A549 (cell line): ENCODE results near the gene RANBP17. TPM values are rescaled to one million over a fixed set of nuclear protein-coding genes. Genes with fewer than 3 reads are reported as not detected.

Experiments used
- ATAC-seq, 2 experiments: fragments of 200-7000 bp in 1 of 2; fragments of >200 bp in 1 of 2; cut with Nextera tagmentation in 1 of 2; cut with Tn5 transposase in 1 of 2; 3 replicates each; pipeline versions ENCODE4 v1.8.0 to v1.9.1; 2018 to 2020; ENCODE audit warnings: mild to moderate bottlenecking in 1 of 2, moderate library complexity in 1 of 2
- CTCF ChIA-PET: fragments of 300-600 bp; sonication (Branson Sonifier 250); formaldehyde crosslinking; extraction: SDS; loops from one replicate; lab custom pipeline; 2021; ENCODE audit warnings: antibody characterized with exemption, inconsistent platforms; lab: Yijun Ruan, JAX
- POLR2A ChIA-PET: fragments of 350-600 bp; formaldehyde crosslinking; extraction: SDS; loops from one replicate; lab custom pipeline; 2021; ENCODE audit warnings: antibody characterized with exemption, inconsistent platforms; lab: Yijun Ruan, JAX
- DNase-seq, 2 experiments: peaks; one replicate each; pipeline versions ENCODE4 v3.0.0 to v3.0.0-alpha.2; 2011 to 2016; ENCODE audit warnings: low read depth in 1 of 2, low spot score in 1 of 2
- FAIRE-seq: peaks from 2 replicates; lab custom pipeline; 2011; peaks lifted over from hg19 to GRCh38; lab: Jason Lieb, UNC
- H3K27ac ChIP-seq, 2 experiments: fragments of >200 bp; sonication (Bioruptor Twin); formaldehyde crosslinking; 3 replicates each; pipeline ENCODE4 v1.5.1; 2016 to 2017
- H3K4me1 ChIP-seq: fragments of >200 bp; sonication (Bioruptor Twin); formaldehyde crosslinking; 3 replicates; pipeline ENCODE4 v1.6.1; 2016
- H3K4me2 ChIP-seq: fragments of >200 bp; sonication (Bioruptor Twin); formaldehyde crosslinking; 3 replicates; pipeline ENCODE4 v1.6.1; 2016
- H3K4me3 ChIP-seq: fragments of >200 bp; sonication (Bioruptor Twin); formaldehyde crosslinking; 3 replicates; pipeline ENCODE4 v1.5.1; 2016
- H3K9me3 ChIP-seq: fragments of >200 bp; sonication (Bioruptor Twin); formaldehyde crosslinking; 3 replicates; pipeline ENCODE4 v1.6.1; 2016
- CBX2 ChIP-seq: fragments of 200-600 bp; sonication (generic); IDR thresholded peaks from 2 replicates; pipeline ENCODE4 v1.6.1; 2016; ENCODE audit warnings: low read depth, mild to moderate bottlenecking, borderline replicate concordance
- CHD2 ChIP-seq: fragments of 150-350 bp; IDR thresholded peaks from 2 replicates; pipeline ENCODE4 v1.6.1; 2014; ENCODE audit warnings: low read length; ENCODE audit not compliant: partially characterized antibody
- CHD4 ChIP-seq: fragments of 200-600 bp; sonication (generic); IDR thresholded peaks from 2 replicates; pipeline ENCODE4 v1.6.1; 2016; ENCODE audit warnings: antibody characterized with exemption, mild to moderate bottlenecking, borderline replicate concordance
- FOSB ChIP-seq: fragments of 250-450 bp; sonication (Bioruptor Pico); IDR thresholded peaks from 2 replicates; pipeline ENCODE4 v1.5.0; 2020; ENCODE audit warnings: mild to moderate bottlenecking, moderate library complexity
- FOSL2 ChIP-seq, 2 experiments: fragments of 450-650 bp in 1 of 2; fragments of >200 bp in 1 of 2; sonication (Bioruptor Twin) in 1 of 2; formaldehyde crosslinking; IDR thresholded peaks; 2 replicates each; pipeline versions ENCODE4 v1.5.0 to v1.6.1; 2016 to 2020; ENCODE audit warnings: mild to moderate bottlenecking in 1 of 2, moderate library complexity in 1 of 2
- FOXS1 ChIP-seq: fragments of 250-450 bp; sonication (Bioruptor Pico); IDR thresholded peaks from 2 replicates; pipeline ENCODE4 v1.5.0; 2020; ENCODE audit warnings: mild to moderate bottlenecking, moderate library complexity
- HEYL ChIP-seq: fragments of 250-450 bp; sonication (Bioruptor Pico); IDR thresholded peaks from 2 replicates; pipeline ENCODE4 v1.8.0; 2021; ENCODE audit warnings: mild to moderate bottlenecking, moderate library complexity
- JUNB ChIP-seq: fragments of >200 bp; sonication (Bioruptor Twin); formaldehyde crosslinking; IDR thresholded peaks from 2 replicates; pipeline ENCODE4 v1.6.1; 2016
- KDM1A ChIP-seq: fragments of 200-600 bp; sonication (generic); IDR thresholded peaks from 2 replicates; pipeline ENCODE4 v1.6.1; 2016; ENCODE audit warnings: low read depth, mild to moderate bottlenecking
- MAFK ChIP-seq: fragments of 450-650 bp; IDR thresholded peaks from 2 replicates; pipeline ENCODE4 v1.6.1; 2014; ENCODE audit not compliant: partially characterized antibody
- MYC ChIP-seq: IDR thresholded peaks from 2 replicates; pipeline ENCODE4 v1.6.1; 2012; ENCODE audit warnings: mild to moderate bottlenecking, inconsistent platforms, low read length, improper control_type of control experiment, borderline replicate concordance
- NFE2L2 ChIP-seq: fragments of 150-350 bp; conservative IDR thresholded peaks from 2 replicates; pipeline ENCODE4 v1.6.1; 2014; ENCODE audit warnings: low read length
- NR3C1 ChIP-seq: fragments of >200 bp; sonication (Bioruptor Twin); formaldehyde crosslinking; IDR thresholded peaks from 3 replicates; pipeline ENCODE4 v1.6.1; 2017
- PHF8 ChIP-seq: fragments of 200-600 bp; sonication (generic); IDR thresholded peaks from 2 replicates; pipeline ENCODE4 v1.6.1; 2016; ENCODE audit warnings: low read depth, mild to moderate bottlenecking, antibody characterized with exemption, moderate library complexity, borderline replicate concordance
- POLR2A ChIP-seq: IDR thresholded peaks from 2 replicates; pipeline ENCODE4 v1.6.1; 2012; ENCODE audit warnings: mild to moderate bottlenecking, low read length
- RAD21 ChIP-seq, 2 experiments: fragments of >200 bp in 1 of 2; sonication (Bioruptor Twin) in 1 of 2; formaldehyde crosslinking in 1 of 2; IDR thresholded peaks in 1 of 2; conservative IDR thresholded peaks in 1 of 2; 2 replicates in 1 of 2; 3 replicates in 1 of 2; pipeline ENCODE4 v1.6.1; 2012 to 2018; ENCODE audit warnings: inconsistent platforms in 1 of 2
- TFCP2L1 ChIP-seq: fragments of 250-450 bp; sonication (Bioruptor Pico); IDR thresholded peaks from 2 replicates; pipeline ENCODE4 v1.5.0; 2021; ENCODE audit warnings: mild to moderate bottlenecking
- ZC3H11A ChIP-seq: fragments of 450-650 bp; IDR thresholded peaks from 2 replicates; pipeline ENCODE4 v1.6.1; 2014; ENCODE audit warnings: antibody characterized with exemption, mild to moderate bottlenecking
- ZFP36 ChIP-seq: fragments of 450-650 bp; IDR thresholded peaks from 2 replicates; pipeline ENCODE4 v1.6.1; 2014; ENCODE audit warnings: borderline replicate concordance; ENCODE audit not compliant: partially characterized antibody
- ZNF302 ChIP-seq: fragments of 250-450 bp; sonication (Bioruptor Pico); IDR thresholded peaks from 2 replicates; pipeline ENCODE4 v1.9.0; 2021; ENCODE audit warnings: inconsistent platforms, mild to moderate bottlenecking, moderate library complexity
- ZSCAN20 ChIP-seq: fragments of 250-450 bp; sonication (Bioruptor Pico); IDR thresholded peaks from 2 replicates; pipeline ENCODE4 v1.8.0; 2022; ENCODE audit warnings: mild to moderate bottlenecking, moderate library complexity
- whole genome bisulfite sequencing: methylation state at CpG from one replicate; pipeline ENCODE4 v1.1.6; 2017; ENCODE audit errors: missing lambda C conversion rate; 5-methylcytosine and 5-hydroxymethylcytosine counted together
- polyA plus RNA-seq, 4 experiments: library from polyadenylated mRNA; depleted of rRNA in 3 of 4; stranded (reverse); fragments of >200 nt; fragmentation: RNase III in 1 of 4; extraction: RNeasy Plus Mini Kit Qiagen cat#74134 plus additional on column Dnase treatment in 1 of 4; gene quantifications; 2 replicates in 3 of 4; 3 replicates in 1 of 4; pipeline ENCODE4 v1.2.3, GENCODE V29; 2011 to 2017
- TF ChIP-seq, protein P1 (sequence below): fragments of 450-650 bp; IDR thresholded peaks from 2 replicates; pipeline ENCODE4 v1.6.1; 2014; ENCODE audit warnings: antibody characterized with exemption
- TF ChIP-seq, protein P2 (sequence below): IDR thresholded peaks from 2 replicates; pipeline ENCODE4 v1.6.1; 2012
- TF ChIP-seq, protein P3 (sequence below): fragments of 250-450 bp; sonication (Bioruptor Pico); IDR thresholded peaks from 2 replicates; pipeline ENCODE4 v1.5.0; 2020; ENCODE audit warnings: low read depth, mild to moderate bottlenecking, moderate library complexity
- TF ChIP-seq, protein P4 (sequence below): fragments of >200 bp; sonication (Bioruptor Twin); formaldehyde crosslinking; IDR thresholded peaks from 3 replicates; pipeline ENCODE4 v1.5.1; 2016

Gene RANBP17
- polyA plus RNA-seq, 2 of the 4 experiments (the other 2 are of a cell fraction): 3.4 to 9.2 TPM

DNA sequence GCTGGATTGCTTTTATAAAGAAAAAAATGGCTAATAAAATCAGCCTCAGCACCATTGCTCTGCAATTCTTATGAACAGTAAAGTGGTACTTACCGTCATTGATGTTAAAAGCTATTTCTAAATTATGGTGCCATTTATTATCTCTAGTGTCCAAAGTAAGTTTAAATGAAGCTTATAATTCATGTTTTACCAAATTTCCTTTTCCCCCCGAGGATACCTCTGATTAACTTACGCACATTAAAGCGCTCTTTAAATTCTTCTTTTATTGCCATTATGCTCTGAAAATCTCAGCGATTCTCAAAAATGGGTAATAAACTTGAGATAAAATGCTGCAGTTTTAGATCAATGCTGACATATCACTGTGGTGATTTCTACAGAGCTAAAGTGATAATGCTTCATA lies 460.7 kb downstream of the RANBP17 start:
- POLR2A ChIA-PET: no interaction called here
- DNase-seq: no peak
- 81% methylated on average over 5 of the region's 5 CpGs for WGBS
- no peak overlapping the region for H3K27ac ChIP-seq
- H3K4me1 ChIP-seq: no peaks in the 10 kb centered on the region
- TF ChIP-seq NFE2L2 (no peak), JUNB (no peak), FOSB (CRISPR knock-in tag) (no peak), CHD2 (no peak), HEYL (CRISPR knock-in tag) (no peak), ZSCAN20 (CRISPR knock-in tag) (no peak), POLR2A (no peak), PHF8 (no peak), NR3C1 (no peak), FOXS1 (CRISPR knock-in tag) (no peak), MYC (no peak)
- TF ChIP-seq, protein P1, sequence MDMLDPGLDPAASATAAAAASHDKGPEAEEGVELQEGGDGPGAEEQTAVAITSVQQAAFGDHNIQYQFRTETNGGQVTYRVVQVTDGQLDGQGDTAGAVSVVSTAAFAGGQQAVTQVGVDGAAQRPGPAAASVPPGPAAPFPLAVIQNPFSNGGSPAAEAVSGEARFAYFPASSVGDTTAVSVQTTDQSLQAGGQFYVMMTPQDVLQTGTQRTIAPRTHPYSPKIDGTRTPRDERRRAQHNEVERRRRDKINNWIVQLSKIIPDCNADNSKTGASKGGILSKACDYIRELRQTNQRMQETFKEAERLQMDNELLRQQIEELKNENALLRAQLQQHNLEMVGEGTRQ: no peak
- TF ChIP-seq, protein P2, sequence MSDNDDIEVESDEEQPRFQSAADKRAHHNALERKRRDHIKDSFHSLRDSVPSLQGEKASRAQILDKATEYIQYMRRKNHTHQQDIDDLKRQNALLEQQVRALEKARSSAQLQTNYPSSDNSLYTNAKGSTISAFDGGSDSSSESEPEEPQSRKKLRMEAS: no peak
- TF ChIP-seq, all 56 proteins: peak for 0
- CTCF ChIA-PET: interaction anchor here (0.9 to 2.9 kb wide), 5 partner anchors 14 to 683 kb away, joined by 3 to 21 read pairs (median 8); no protein-coding TSS in a partner anchor
- no peak for ATAC-seq
- Histone ChIP-seq H3K4me2 (no peak overlapping the region), H3K9me3 (no peaks in the 10 kb centered on the region), H3K4me3 (no peak overlapping the region)
- no peak for FAIRE-seq

DNA sequence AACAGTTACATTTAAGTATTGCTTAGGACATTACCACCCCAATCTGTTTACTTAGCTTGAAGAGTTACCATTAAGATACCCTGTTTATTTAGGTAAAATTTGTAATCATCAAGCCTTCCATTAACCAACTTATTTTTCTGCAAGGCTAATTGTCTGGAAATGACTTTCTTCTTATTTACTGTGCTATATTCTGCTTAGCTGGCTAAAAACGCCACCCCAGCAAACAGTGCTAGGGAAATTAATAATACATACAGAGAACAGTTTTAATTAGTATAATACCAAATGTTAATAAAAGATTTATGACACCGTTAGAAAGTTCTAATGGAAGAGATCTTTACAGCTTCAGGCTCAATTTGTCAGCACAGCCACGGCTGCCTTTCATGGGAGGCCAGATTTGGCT lies 461.2 kb downstream of the RANBP17 start:
- FAIRE-seq: no peak
- H3K4me2 ChIP-seq: no peak overlapping the region
- no peak overlapping the region for H3K27ac ChIP-seq
- H3K4me1 ChIP-seq: no peaks in the 10 kb centered on the region
- ChIA-PET POLR2A (no interaction called here), CTCF (interaction anchor here (0.9 to 2.9 kb wide), 6 partner anchors 13 to 684 kb away, joined by 3 to 21 read pairs (median 7); no protein-coding TSS in a partner anchor)
- H3K4me3 ChIP-seq: no peak overlapping the region
- WGBS: 16% methylated on average over 3 of the region's 3 CpGs
- H3K9me3 ChIP-seq: no peaks in the 10 kb centered on the region
- ATAC-seq: no peak
- DNase-seq: no peak
- TF ChIP-seq MAFK (peak; percentile 80), ZFP36 (no peak)

DNA sequence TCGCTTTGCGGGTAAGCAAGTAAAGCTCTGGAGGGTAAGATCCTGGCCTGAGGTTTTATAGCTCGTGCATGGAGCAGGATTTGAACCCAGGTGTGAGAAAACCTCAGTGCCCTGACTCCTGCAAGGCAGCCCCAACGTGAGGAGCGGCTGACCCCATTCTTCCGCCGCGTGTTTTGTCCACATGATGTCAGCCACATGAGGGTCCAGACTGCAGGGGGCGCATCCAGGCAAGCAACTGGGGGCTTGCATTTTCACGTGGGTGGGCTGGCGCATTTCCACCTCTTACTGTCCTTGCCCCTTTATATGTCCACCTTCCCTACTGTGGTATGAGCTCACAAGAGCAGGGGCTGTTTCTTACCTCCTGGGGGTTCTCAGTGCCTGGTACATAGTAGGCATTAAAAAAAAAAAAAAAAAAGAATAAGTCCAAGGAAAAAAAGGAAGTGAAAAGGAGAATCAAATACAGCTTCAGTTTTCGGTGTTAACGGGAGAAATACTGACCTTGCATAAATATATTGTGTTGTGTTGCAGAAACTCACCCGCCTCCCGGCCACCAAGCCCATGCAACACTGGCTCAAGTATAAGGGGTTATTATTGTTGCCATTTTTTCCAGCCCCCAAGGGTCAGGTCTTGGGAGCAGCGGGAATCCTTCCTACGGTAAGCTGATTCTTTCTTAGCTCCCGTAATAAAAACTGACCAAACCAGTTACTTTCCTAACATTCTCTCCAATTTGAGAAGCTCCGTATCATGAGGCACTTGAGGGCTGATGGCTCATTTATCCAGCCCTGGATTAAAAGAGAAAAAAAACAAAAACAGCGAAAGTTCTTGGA lies 462.2 kb downstream of the RANBP17 start:
- POLR2A ChIA-PET: no interaction called here

More for the DNA sequence above, 462.2 kb downstream of the RANBP17 start:
- ATAC-seq (no peak), FAIRE-seq (no peak), DNase-seq (no peak)
- TF ChIP-seq CHD4: no peak
- TF ChIP-seq ZNF302: no peak
- no peak for TF ChIP-seq ZSCAN20 (CRISPR knock-in tag)
- TF ChIP-seq, protein P3, sequence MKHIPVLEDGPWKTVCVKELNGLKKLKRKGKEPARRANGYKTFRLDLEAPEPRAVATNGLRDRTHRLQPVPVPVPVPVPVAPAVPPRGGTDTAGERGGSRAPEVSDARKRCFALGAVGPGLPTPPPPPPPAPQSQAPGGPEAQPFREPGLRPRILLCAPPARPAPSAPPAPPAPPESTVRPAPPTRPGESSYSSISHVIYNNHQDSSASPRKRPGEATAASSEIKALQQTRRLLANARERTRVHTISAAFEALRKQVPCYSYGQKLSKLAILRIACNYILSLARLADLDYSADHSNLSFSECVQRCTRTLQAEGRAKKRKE (CRISPR knock-in tag): no peak
- no peak for TF ChIP-seq HEYL (CRISPR knock-in tag)
- no peak for TF ChIP-seq TFCP2L1
- TF ChIP-seq FOSL2 (IDR thresholded peaks at IDR 0.05): no peak
- TF ChIP-seq FOSL2 (CRISPR knock-in tag; IDR thresholded peaks at IDR 0.05): no peak
- TF ChIP-seq RAD21 (conservative IDR thresholded peaks at IDR 0.05 in 1 of 2, IDR thresholded peaks at IDR 0.05 in 1 of 2): no peak
- no peak for TF ChIP-seq FOSB (CRISPR knock-in tag)
- no peak for TF ChIP-seq KDM1A
- no peak for TF ChIP-seq CBX2
- TF ChIP-seq, protein P4, sequence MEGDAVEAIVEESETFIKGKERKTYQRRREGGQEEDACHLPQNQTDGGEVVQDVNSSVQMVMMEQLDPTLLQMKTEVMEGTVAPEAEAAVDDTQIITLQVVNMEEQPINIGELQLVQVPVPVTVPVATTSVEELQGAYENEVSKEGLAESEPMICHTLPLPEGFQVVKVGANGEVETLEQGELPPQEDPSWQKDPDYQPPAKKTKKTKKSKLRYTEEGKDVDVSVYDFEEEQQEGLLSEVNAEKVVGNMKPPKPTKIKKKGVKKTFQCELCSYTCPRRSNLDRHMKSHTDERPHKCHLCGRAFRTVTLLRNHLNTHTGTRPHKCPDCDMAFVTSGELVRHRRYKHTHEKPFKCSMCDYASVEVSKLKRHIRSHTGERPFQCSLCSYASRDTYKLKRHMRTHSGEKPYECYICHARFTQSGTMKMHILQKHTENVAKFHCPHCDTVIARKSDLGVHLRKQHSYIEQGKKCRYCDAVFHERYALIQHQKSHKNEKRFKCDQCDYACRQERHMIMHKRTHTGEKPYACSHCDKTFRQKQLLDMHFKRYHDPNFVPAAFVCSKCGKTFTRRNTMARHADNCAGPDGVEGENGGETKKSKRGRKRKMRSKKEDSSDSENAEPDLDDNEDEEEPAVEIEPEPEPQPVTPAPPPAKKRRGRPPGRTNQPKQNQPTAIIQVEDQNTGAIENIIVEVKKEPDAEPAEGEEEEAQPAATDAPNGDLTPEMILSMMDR: no peak
- TF ChIP-seq ZC3H11A: no peak
- Histone ChIP-seq H3K27ac (no peak overlapping the region), H3K4me2 (no peak overlapping the region; the same call in 2 of the 3 replicates), H3K9me3 (no peaks in the 10 kb centered on the region), H3K4me1 (no peaks in the 10 kb centered on the region), H3K4me3 (no peak overlapping the region)
- CTCF ChIA-PET: interaction anchor here (0.6 to 2.9 kb wide), 9 partner anchors 9 to 1270 kb away, joined by 3 to 21 read pairs (median 6); no protein-coding TSS in a partner anchor
- 68% methylated on average over 20 of the region's 20 CpGs for WGBS
